Panc1 (cell line): Measurements from ENCODE around the gene ST3GAL5. TPM values are rescaled to one million over a fixed set of nuclear protein-coding genes. Genes with fewer than 3 reads are reported as not detected.
A peak's percentile ranks its signal among the peaks of the same experiment; 100 is the strongest.

Source experiments
- ATAC-seq: fragments of 200-7000 bp; cut with Tn5 transposase; 2 replicates; pipeline ENCODE4 v1.9.1; 2020; ENCODE audit warnings: mild to moderate bottlenecking, moderate library complexity
- BruUV-seq: library from RNA; stranded (reverse); fragments of 400-500 nt; replicated peaks from 2 replicates; lab custom pipeline; 2021; lab: Mats Ljungman, UMichigan
- CTCF ChIA-PET: fragments of 300-600 bp; sonication (Branson Sonifier 250); formaldehyde crosslinking; loops from one replicate; lab custom pipeline; 2022; ENCODE audit warnings: antibody characterized with exemption; lab: Charles Lee
- POLR2A ChIA-PET: fragments of 300-600 bp; sonication (Branson Sonifier 250); formaldehyde crosslinking; loops from one replicate; lab custom pipeline; 2022; ENCODE audit warnings: antibody characterized with exemption; lab: Charles Lee
- DNase-seq: peaks from one replicate; pipeline ENCODE4 v3.0.0-alpha.2; 2010; ENCODE audit warnings: low read depth, low spot score
- H3K27ac ChIP-seq: 2 replicates; pipeline ENCODE4 v1.5.1; 2011; ENCODE audit warnings: mild to moderate bottlenecking, low read length, inconsistent platforms
- H3K27me3 ChIP-seq: fragments of 200-500 bp; sonication (Bioruptor generic); 2 replicates; pipeline ENCODE4 v1.6.0; 2014; ENCODE audit warnings: low read length, inconsistent platforms; ENCODE audit not compliant: control insufficient read depth, insufficient read depth
- H3K36me3 ChIP-seq: fragments of 200-500 bp; sonication (Bioruptor generic); 2 replicates; pipeline ENCODE4 v1.5.1; 2014; ENCODE audit warnings: inconsistent platforms, mild to moderate bottlenecking, low read length, moderate library complexity; ENCODE audit not compliant: control insufficient read depth, insufficient read depth
- H3K4me1 ChIP-seq: 2 replicates; pipeline ENCODE4 v1.5.1; 2011; ENCODE audit warnings: inconsistent platforms, mild to moderate bottlenecking, low read length, moderate library complexity; ENCODE audit not compliant: control insufficient read depth, insufficient read depth
- H3K4me3 ChIP-seq, 2 experiments: 2 replicates each; pipeline ENCODE4 v1.5.1; 2011 to 2012; ENCODE audit warnings: low read depth in 2 of 2, low read length in 2 of 2, mild to moderate bottlenecking in 2 of 2, inconsistent platforms in 1 of 2, moderate library complexity in 1 of 2
- H3K9me3 ChIP-seq: fragments of 200-500 bp; sonication (Bioruptor generic); 2 replicates; pipeline ENCODE4 v1.5.1; 2014; ENCODE audit warnings: low read depth, mild to moderate bottlenecking, inconsistent platforms, low read length, moderate library complexity; ENCODE audit not compliant: control insufficient read depth, insufficient read depth
- CTCF ChIP-seq: fragments of 450-650 bp; IDR thresholded peaks from 2 replicates; pipeline ENCODE4 v1.5.1; 2017; ENCODE audit warnings: mild to moderate bottlenecking
- POLR2AphosphoS5 ChIP-seq: IDR thresholded peaks from 2 replicates; pipeline ENCODE4 v1.6.1; 2012; ENCODE audit warnings: mild to moderate bottlenecking, low read depth, low read length, moderate library complexity
- REST ChIP-seq, 2 experiments: IDR thresholded peaks; 2 replicates each; pipeline ENCODE4 v1.6.1; 2011 to 2012; ENCODE audit warnings: low read depth in 2 of 2, control low read depth in 1 of 2, low read length in 1 of 2, mild to moderate bottlenecking in 1 of 2, moderate library complexity in 1 of 2; ENCODE audit not compliant: insufficient read depth in 1 of 2
- SIN3A ChIP-seq: IDR thresholded peaks from 2 replicates; pipeline ENCODE4 v1.6.1; 2012; ENCODE audit warnings: low read depth, mild to moderate bottlenecking, low read length, moderate library complexity, borderline replicate concordance; ENCODE audit not compliant: insufficient read depth
- TCF7L2 ChIP-seq: IDR thresholded peaks from 2 replicates; pipeline ENCODE4 v1.6.1; 2011; ENCODE audit warnings: mild to moderate bottlenecking, low read depth, low read length, inconsistent platforms
- in situ Hi-C: cut with HindIII; loops from 2 replicates; pipeline ENCODE4 v1.10.0; 2016; ENCODE audit warnings: low sequenced_read_pairs, low pct_unique_long_range_greater_than_20kb
- intact Hi-C: fragments of 100-400 bp; cut with micrococcal nuclease; formaldehyde crosslinking; loops from one replicate; pipeline ENCODE4 v1.10.0; 2022; ENCODE audit not compliant: unreplicated experiment
- total RNA-seq: library from RNA; stranded (reverse); gene quantifications from one replicate; pipeline ENCODE4 v1.2.1, GENCODE V29; 2021; ENCODE audit not compliant: unreplicated experiment

Gene ST3GAL5
- total RNA-seq, 1 experiment from 2014 or later = 5.0 TPM

GRCh38 chr2:85791704-85792565 is 96.9 kb downstream of the ST3GAL5 start:
- no peak overlapping the region for H3K4me3 ChIP-seq
- CTCF ChIA-PET = no interaction called here
- in situ Hi-C loops = no loop called here
- DNase-seq = no peak
- no TSS peak for BruUV-seq
- TF ChIP-seq CTCF (no peak), TCF7L2 (no peak), SIN3A (no peak), POLR2AphosphoS5 (no peak), REST (IDR thresholded peaks at IDR 0.05; ENCODE audit: insufficient read depth in 1 of 2, low read depth in 2 of 2, low read length in 1 of 2) (no peak)
- no peak overlapping the region for H3K27ac ChIP-seq
- ATAC-seq = no peak
- no peaks in the 10 kb centered on the region for H3K27me3 ChIP-seq
- H3K36me3 ChIP-seq = no peaks in the 10 kb centered on the region
- no peaks in the 10 kb centered on the region for H3K9me3 ChIP-seq
- H3K4me1 ChIP-seq = peaks cover 17% of the 10 kb centered on the region
- intact Hi-C loops = no loop called here
- POLR2A ChIA-PET = no interaction called here

DNA sequence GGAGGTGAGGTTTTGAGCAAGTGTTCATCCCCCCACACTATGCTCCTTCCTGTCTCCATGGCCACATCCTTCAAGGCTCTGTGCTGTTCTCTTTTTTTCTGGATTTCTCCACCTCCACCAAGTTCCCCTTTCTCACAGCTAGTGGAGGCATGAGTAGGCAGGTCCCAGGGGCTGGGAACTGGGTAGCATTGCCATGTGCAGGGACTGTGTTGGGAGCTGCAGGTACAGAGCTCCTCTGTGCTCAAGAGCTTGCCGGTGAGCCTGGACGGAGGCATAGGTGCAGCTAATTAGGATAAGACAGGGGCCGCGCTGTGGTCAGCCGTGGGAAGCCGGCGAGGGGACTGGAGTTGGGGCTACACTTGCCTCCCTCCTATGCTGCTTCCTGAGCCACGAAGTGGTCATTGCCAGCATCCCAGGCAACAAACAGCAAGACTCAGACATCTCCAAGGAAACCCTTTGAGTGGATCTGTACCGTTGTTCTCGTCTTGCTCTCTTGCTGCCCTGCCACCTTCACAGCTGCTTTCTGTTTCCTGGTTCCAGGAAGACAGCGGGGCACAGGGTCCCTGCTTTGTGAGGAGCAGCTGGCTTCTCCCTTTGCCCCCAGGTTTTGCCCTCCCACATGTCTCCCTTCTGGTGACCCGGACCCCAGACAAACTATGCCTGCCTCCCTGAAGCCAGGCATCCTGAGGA is 98.1 kb downstream of the ST3GAL5 start:
- Histone ChIP-seq H3K9me3 (no peaks in the 10 kb centered on the region), H3K4me1 (peaks cover 17% of the 10 kb centered on the region), H3K27me3 (no peaks in the 10 kb centered on the region), H3K36me3 (no peaks in the 10 kb centered on the region), H3K27ac (peak overlapping the region; percentile 44; the same call in 1 of the 2 replicates), H3K4me3 (no peak overlapping the region)
- in situ Hi-C loops (no loop called here), intact Hi-C loops (no loop called here)
- CTCF ChIA-PET = no interaction called here
- POLR2A ChIA-PET = no interaction called here
- TF ChIP-seq REST (IDR thresholded peaks at IDR 0.05; ENCODE audit: insufficient read depth in 1 of 2, low read depth in 2 of 2, low read length in 1 of 2) (no peak), CTCF (no peak), TCF7L2 (no peak), SIN3A (no peak), POLR2AphosphoS5 (no peak)
- no TSS peak for BruUV-seq
- DNase-seq (no peak), ATAC-seq (peak; percentile 8; the same call in 1 of the 2 replicates)
